Measurements from ENCODE around the gene GFI1. TPM values are rescaled to one million over a fixed set of nuclear protein-coding genes. Genes with fewer than 3 reads are reported as not detected.
A peak's percentile ranks its signal among the peaks of the same experiment; 100 is the strongest.

GFI1 gene
- total and polyA plus RNA-seq, 12 donors: 0.11 to 0.93 (median 0.32) TPM; not detected in 1

DNA sequence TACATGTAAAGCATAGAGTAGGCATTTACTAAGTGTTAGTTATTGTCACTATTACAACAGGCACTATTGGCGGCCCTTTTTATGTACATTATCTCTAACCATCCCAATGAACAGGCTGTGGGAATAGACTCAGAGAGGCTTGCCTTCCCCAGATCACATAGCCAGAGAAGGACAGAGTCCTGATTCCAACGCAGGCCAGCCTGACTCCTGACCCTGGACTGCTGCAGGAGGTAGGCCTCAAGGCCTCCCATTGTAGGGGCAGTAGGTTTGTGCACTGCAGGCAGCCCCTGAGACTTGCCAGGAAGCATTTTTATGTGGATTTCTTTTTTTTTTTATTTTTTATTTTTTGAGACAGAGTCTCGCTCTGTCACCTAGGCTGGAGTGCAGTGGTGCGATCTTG is 6.4 kb upstream of the GFI1 start:
- DNase-seq: no peak
- no peaks in the 10 kb centered on the region for H3K27me3 ChIP-seq
- TF ChIP-seq POLR2A (IDR thresholded peaks at IDR 0.05): no peak
- TF ChIP-seq, protein P1, sequence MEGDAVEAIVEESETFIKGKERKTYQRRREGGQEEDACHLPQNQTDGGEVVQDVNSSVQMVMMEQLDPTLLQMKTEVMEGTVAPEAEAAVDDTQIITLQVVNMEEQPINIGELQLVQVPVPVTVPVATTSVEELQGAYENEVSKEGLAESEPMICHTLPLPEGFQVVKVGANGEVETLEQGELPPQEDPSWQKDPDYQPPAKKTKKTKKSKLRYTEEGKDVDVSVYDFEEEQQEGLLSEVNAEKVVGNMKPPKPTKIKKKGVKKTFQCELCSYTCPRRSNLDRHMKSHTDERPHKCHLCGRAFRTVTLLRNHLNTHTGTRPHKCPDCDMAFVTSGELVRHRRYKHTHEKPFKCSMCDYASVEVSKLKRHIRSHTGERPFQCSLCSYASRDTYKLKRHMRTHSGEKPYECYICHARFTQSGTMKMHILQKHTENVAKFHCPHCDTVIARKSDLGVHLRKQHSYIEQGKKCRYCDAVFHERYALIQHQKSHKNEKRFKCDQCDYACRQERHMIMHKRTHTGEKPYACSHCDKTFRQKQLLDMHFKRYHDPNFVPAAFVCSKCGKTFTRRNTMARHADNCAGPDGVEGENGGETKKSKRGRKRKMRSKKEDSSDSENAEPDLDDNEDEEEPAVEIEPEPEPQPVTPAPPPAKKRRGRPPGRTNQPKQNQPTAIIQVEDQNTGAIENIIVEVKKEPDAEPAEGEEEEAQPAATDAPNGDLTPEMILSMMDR (IDR thresholded peaks at IDR 0.05): no peak
- 93 to 97% (median 94%) methylated on average over 4 of the region's 4 CpGs for WGBS, 4 donors
- H3K4me3 ChIP-seq: no peak overlapping the region
- intact Hi-C loops (cut with DNase I): no loop called here
- H3K4me1 ChIP-seq (replicated peaks in 1 of 2): no peaks in the 10 kb centered on the region
- H3K27ac ChIP-seq: no peak overlapping the region
- H3K9me3 ChIP-seq (replicated peaks in 1 of 3): no peaks in the 10 kb centered on the region
- H3K36me3 ChIP-seq (replicated peaks in 1 of 2): no peaks in the 10 kb centered on the region

DNA sequence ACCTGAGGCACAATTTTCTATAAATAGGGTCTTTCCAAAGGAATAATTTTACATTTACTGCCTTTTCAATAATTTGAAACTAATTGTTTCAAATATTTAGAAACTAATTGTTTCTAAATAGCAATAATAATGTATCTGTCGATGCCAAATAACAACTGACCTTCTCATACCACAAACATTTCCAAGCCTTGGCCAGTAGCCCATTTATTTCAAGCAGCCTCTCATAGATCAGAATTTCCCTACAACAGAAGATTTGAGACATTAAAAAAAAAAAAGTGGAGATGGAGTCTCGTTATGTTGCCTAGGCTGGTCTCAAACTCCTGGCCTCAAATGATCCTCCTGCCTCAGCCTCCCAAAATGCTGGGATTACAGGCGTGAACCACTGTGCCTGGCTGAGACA is 2.1 kb upstream of the GFI1 start:
- Histone ChIP-seq H3K9me3 (replicated peaks in 1 of 3) (no peaks in the 10 kb centered on the region), H3K27me3 (peaks cover 24% of the 10 kb centered on the region), H3K4me1 (replicated peaks in 1 of 2) (peaks cover 23 to 29% of the 10 kb centered on the region in 2 donors), H3K36me3 (replicated peaks in 1 of 2) (no peaks in the 10 kb centered on the region), H3K4me3 (no peak overlapping the region), H3K27ac (no peak overlapping the region)
- WGBS, 4 donors: 54 to 60% (median 57%) methylated on average over 3 of the region's 3 CpGs
- no peak for DNase-seq
- intact Hi-C loops (cut with DNase I): no loop called here
- TF ChIP-seq POLR2A (IDR thresholded peaks at IDR 0.05): no peak
- TF ChIP-seq, protein P1 (IDR thresholded peaks at IDR 0.05): no peak

DNA sequence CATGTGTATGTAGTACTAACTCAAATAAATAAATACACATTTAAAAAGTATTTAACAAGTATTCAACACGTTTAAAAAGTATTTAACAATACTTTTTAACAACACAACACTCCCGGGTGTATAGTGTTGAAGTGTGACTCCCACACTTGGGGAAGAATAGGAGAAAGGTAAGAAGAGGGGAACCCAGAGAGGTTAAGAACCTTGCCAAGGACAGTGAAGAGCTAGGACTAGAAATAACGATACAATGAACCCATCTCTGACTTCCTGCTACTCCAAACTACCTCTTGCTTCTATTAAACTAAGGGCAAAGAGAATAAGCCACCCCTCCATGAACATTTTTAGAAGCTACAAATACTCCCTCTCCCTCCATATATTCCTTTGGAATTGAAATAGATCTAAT is 1.7 kb upstream of the GFI1 start:
- TF ChIP-seq, protein P1 (IDR thresholded peaks at IDR 0.05): no peak
- TF ChIP-seq POLR2A (IDR thresholded peaks at IDR 0.05): no peak
- intact Hi-C loops (cut with DNase I): no loop called here
- Histone ChIP-seq H3K36me3 (replicated peaks in 1 of 2) (no peaks in the 10 kb centered on the region), H3K27ac (no peak overlapping the region), H3K4me1 (replicated peaks in 1 of 2) (peaks cover 28 to 33% of the 10 kb centered on the region in 2 donors), H3K27me3 (peaks cover 28% of the 10 kb centered on the region), H3K4me3 (no peak overlapping the region), H3K9me3 (replicated peaks in 1 of 3) (no peaks in the 10 kb centered on the region)
- no peak for DNase-seq
- 52 to 67% (median 60%) methylated on average over 3 of the region's 3 CpGs for WGBS, 4 donors

DNA sequence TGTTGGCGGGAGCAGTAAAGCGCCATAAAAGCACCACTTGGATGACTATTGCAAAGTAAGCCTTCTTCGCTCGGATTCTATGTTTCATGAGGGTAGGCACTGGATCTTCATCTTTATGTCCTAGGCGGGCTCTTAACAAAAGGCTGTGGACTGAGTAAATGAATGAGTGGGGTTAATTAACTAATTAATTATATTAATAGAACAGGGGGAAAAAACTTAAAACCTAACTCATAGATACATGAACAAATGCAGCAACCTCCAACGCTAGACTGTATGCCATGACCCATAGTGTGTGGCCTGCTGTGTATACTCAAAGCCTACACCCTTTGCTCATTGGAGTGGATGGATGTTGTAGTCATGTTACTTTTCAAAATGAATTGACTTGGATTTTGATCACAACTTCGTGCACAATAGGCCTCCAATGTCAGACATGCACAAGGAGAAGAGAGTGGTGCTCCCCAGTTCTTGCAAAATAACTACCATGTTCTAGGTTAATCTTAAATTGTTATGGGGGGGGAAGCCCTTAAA is 417 bp upstream of the GFI1 start:
- peak overlapping the region in 1 of 4 donors; percentile 62 for H3K4me3 ChIP-seq
- 75 to 79% (median 76%) methylated on average over 7 of the region's 7 CpGs for WGBS, 4 donors
- intact Hi-C loops (cut with DNase I): no loop called here

More for the DNA sequence above, 417 bp upstream of the GFI1 start:
- Histone ChIP-seq H3K4me1 (replicated peaks in 1 of 2) (peaks cover 38 to 45% of the 10 kb centered on the region in 2 donors), H3K9me3 (replicated peaks in 1 of 3) (no peaks in the 10 kb centered on the region), H3K36me3 (replicated peaks in 1 of 2) (no peaks in the 10 kb centered on the region), H3K27ac (no peak overlapping the region), H3K27me3 (peaks cover 41% of the 10 kb centered on the region)
- DNase-seq: no peak
- no peak for TF ChIP-seq POLR2A (IDR thresholded peaks at IDR 0.05)
- TF ChIP-seq, protein P1 (IDR thresholded peaks at IDR 0.05): no peak

All from adrenal gland (tissue), 12 donors.